ENCODE measurements around the gene POTEB2.
"Not testable (repeated sequence)": the region's sequence is repeated elsewhere in the genome, so short reads cannot be mapped to it uniquely, and the experiment has no call there.

The POTEB2 gene

DNA sequence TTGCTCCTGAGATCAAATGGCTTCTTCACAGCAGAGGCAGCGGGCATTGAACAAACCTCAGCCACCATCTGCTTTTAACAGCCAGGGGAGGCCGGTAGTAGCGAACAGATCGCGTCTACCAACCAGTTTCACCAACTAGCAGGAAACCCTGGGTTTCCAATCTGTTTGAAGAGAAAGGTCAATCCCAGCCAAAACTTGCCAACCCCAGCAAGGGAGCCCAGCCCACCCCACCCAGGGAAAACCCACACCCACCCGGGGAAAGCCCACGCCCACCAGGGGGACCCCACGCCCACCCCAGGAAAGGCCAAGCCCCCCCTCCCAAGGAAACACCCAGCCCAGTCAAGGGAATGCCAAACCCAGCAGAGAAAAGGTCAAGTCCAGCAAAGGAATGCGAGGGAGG is at the start of gene POTEB2:
Gene POTEB2 (minus strand): TSS at position 101 of the 400 bp plus-strand sequence. CDS start 33 bp downstream, at position 68.
- DNase-seq, result not testable (repeated sequence)

DNA sequence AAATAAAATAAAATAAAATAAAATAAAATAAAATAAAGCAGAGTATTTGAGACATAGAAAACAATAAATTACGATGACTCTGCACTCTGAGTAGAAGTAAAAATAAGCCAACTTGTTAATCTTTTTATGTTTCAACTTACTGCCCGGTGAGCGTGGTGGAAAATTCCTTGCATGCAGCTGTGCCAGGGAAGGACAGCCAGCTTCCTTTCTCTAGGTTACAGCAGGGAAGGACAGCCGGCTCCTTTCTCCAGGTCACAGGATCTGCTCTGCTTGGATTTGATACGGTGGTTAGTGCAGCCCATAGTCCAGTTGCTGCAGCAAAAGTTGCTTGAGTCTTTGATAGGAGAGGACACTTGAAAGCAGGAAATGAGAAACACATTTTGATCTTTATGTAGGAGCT is 13.8 kb upstream of the POTEB2 start:
- DNase-seq, result not testable (repeated sequence)

DNA sequence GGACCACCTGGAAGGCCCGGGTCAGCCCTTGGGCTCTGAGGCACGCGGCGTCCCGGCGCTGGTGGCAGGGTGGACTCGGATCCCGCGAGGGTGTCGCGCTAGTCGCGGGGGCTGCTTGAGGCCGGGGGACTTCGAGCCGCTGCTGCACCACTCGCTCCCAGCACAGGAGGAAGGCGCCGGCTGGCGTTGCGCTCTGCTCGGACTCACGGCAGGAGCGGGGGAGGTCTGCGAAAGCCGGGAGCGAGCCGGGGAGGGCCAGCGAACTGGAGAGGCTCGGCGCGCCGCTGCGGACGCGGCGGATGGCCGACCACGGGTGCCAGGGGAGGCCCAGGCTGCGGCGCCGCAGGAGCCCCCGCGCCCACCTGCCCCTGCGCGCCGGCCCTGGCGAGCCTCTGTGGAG is 12.3 kb upstream of the POTEB2 start:
- DNase-seq, result not testable (repeated sequence)

DNA sequence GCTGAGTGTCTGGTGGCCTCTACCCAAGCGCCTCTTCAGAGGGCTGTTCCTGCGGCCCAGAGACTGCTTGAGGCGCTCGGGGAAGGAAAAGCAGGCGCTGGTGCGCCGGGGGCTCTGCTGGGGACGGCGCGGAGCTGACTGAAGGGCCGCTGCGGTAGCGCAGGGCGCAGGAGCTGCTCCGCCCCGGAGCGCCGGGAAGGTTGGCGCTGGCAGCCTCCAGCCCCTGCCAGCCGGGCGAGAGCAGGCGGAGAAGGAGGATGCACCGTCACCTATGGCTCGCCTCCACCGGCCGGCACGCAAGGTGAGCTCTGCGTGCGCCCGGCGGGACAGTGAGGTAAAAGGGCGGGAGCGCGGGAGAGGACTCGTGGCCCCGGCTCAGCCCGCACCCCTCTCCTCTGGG is 11.7 kb upstream of the POTEB2 start:
- not testable (repeated sequence) for DNase-seq

Measured in KG1 (cell line).